ENCODE measurements around the gene LYZL4.

LYZL4 gene

GRCh38 chr3:42440924-42441323, 30.5 kb upstream of the LYZL4 start:
- TF ChIP-seq CTCF (IDR thresholded peaks at IDR 0.05; ENCODE audit: extremely low read depth, insufficient read depth, missing control alignments): no peak
- in situ Hi-C loops (cut with MboI; ENCODE audit: low pct_unique_long_range_greater_than_20kb, low sequenced_read_pairs, unreplicated experiment): loop anchor here (5.0 to 25.0 kb wide), 3 partner anchors 194 to 529 kb away; no protein-coding TSS in a partner anchor
- no peak for DNase-seq (ENCODE audit: low spot score)

GRCh38 chr3:42439261-42440115, 29.1 kb upstream of the LYZL4 start:
- DNase-seq (ENCODE audit: low spot score): no peak
- TF ChIP-seq CTCF (IDR thresholded peaks at IDR 0.05; ENCODE audit: extremely low read depth, insufficient read depth, missing control alignments): no peak
- in situ Hi-C loops (cut with MboI; ENCODE audit: low pct_unique_long_range_greater_than_20kb, low sequenced_read_pairs, unreplicated experiment): loop anchor here (5.0 to 25.0 kb wide), 3 partner anchors 192 to 527 kb away; no protein-coding TSS in a partner anchor

- no peak for TF ChIP-seq CTCF (IDR thresholded peaks at IDR 0.05; ENCODE audit: extremely low read depth, insufficient read depth, missing control alignments)
- no peak for DNase-seq (ENCODE audit: low spot score)
- in situ Hi-C loops (cut with MboI; ENCODE audit: low pct_unique_long_range_greater_than_20kb, low sequenced_read_pairs, unreplicated experiment): loop anchor here (25.0 kb wide), 2 partner anchors 326 to 526 kb away; no protein-coding TSS in a partner anchor
Measured at GRCh38 chr3:42438758-42439157, 28.3 kb upstream of the LYZL4 start.

GRCh38 chr3:42438193-42438592, 27.8 kb upstream of the LYZL4 start:
- no peak for TF ChIP-seq CTCF (IDR thresholded peaks at IDR 0.05; ENCODE audit: extremely low read depth, insufficient read depth, missing control alignments)
- DNase-seq (ENCODE audit: low spot score): no peak
- in situ Hi-C loops (cut with MboI; ENCODE audit: low pct_unique_long_range_greater_than_20kb, low sequenced_read_pairs, unreplicated experiment): loop anchor here (25.0 kb wide), 2 partner anchors 326 to 526 kb away; no protein-coding TSS in a partner anchor

- in situ Hi-C loops (cut with MboI; ENCODE audit: low pct_unique_long_range_greater_than_20kb, low sequenced_read_pairs, unreplicated experiment): loop anchor here (25.0 kb wide), 2 partner anchors 323 to 523 kb away; no protein-coding TSS in a partner anchor
- DNase-seq (ENCODE audit: low spot score): no peak
- TF ChIP-seq CTCF (IDR thresholded peaks at IDR 0.05; ENCODE audit: extremely low read depth, insufficient read depth, missing control alignments): no peak
Measured at GRCh38 chr3:42434777-42435380, 24.5 kb upstream of the LYZL4 start.

- DNase-seq (ENCODE audit: low spot score): no peak
- in situ Hi-C loops (cut with MboI; ENCODE audit: low pct_unique_long_range_greater_than_20kb, low sequenced_read_pairs, unreplicated experiment): loop anchor here (25.0 kb wide), 2 partner anchors 320 to 520 kb away; no protein-coding TSS in a partner anchor
- no peak for TF ChIP-seq CTCF (IDR thresholded peaks at IDR 0.05; ENCODE audit: extremely low read depth, insufficient read depth, missing control alignments)
Measured at GRCh38 chr3:42432485-42432884, 22.1 kb upstream of the LYZL4 start.

Data from GM13977 (cell line).